Measurements from ENCODE around the gene KIAA1143. TPM values are rescaled to one million over a fixed set of nuclear protein-coding genes. Genes with fewer than 3 reads are reported as not detected.

Gene KIAA1143
- total and polyA plus RNA-seq, 9 of the 15 experiments (the other 6 are each of a cell fraction or from before 2014, with no cell fraction given): 25.6 to 72.0 (median 42.2) TPM

DNA sequence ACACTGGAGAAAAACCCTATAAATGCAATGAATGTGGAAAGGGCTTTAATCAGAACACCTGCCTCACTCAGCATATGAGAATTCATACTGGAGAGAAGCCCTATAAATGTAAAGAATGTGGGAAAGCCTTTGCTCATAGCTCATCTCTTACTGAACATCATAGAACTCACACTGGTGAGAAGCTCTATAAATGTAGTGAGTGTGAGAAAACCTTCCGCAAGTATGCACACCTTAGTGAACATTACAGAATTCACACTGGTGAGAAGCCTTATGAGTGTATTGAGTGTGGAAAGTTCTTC is 39.4 kb downstream of the KIAA1143 start:
- H3K27me3 ChIP-seq (ENCODE audit: control insufficient read depth in 2 of 2, insufficient read depth in 2 of 2, low read length in 2 of 2): no peaks in the 10 kb centered on the region
- H2AFZ ChIP-seq (ENCODE audit: low read depth, low read length): no peak overlapping the region
- no peaks in the 10 kb centered on the region for H3K4me1 ChIP-seq (replicated peaks in 1 of 2; ENCODE audit: control insufficient read depth in 2 of 2, insufficient read depth in 2 of 2, low read length in 2 of 2)
- intact Hi-C loops (cut with micrococcal nuclease) (no loop called here), in situ Hi-C loops (cut with MboI) (no loop called here)
- H3K9me1 ChIP-seq (ENCODE audit: control insufficient read depth, insufficient read depth, low read length): no peaks in the 10 kb centered on the region
- TF ChIP-seq ZFP30 (CRISPR knock-in tag; IDR thresholded peaks at IDR 0.05; ENCODE audit: borderline replicate concordance) (no peak), U2AF2 (optimal IDR thresholded peaks at IDR 0.05; ENCODE audit: low read depth, low read length) (no peak), FIP1L1 (IDR thresholded peaks at IDR 0.05; ENCODE audit: low read depth, low read length, poor library complexity, severe bottlenecking) (no peak), ZNF75A (CRISPR knock-in tag; IDR thresholded peaks at IDR 0.05) (peak; percentile 58; the same call in 1 of the 2 replicates), RAD51 (IDR thresholded peaks at IDR 0.05; ENCODE audit: borderline replicate concordance, low read depth) (no peak), KDM5B (IDR thresholded peaks at IDR 0.05; ENCODE audit: insufficient replicate concordance, low read depth, low read length) (no peak)
- no peak overlapping the region for H3K4me2 ChIP-seq (ENCODE audit: insufficient read depth, low read length)
- WGBS (ENCODE audit: insufficient coverage, low coverage, missing lambda C conversion rate): 47% methylated on average over 1 of the region's 1 CpG
- FAIRE-seq (no peak), DNase-seq (ENCODE audit: extremely low read depth in 1 of 4, low spot score in 3 of 4) (no peak), ATAC-seq (no peak)
- no peaks in the 10 kb centered on the region for H4K20me1 ChIP-seq (replicated peaks; ENCODE audit: control insufficient read depth, insufficient read depth, low read length)
- ChIA-PET POLR2A (no interaction called here), CTCF (ENCODE audit: low intra/inter-chr PET ratio) (no interaction called here)
- H3K36me3 ChIP-seq (ENCODE audit: control insufficient read depth, insufficient read depth, low read length): no peaks in the 10 kb centered on the region; the same call in 2 of the 3 replicates
- no peak overlapping the region for H3K9ac ChIP-seq (ENCODE audit: insufficient read depth in 1 of 2, low read depth in 2 of 2, low read length in 2 of 2)
- no peaks in the 10 kb centered on the region for H3K79me2 ChIP-seq (ENCODE audit: control insufficient read depth, insufficient read depth, low read length)
- no peak overlapping the region for H3K4me3 ChIP-seq
- BruUV-seq (replicated peaks): no TSS peak
- no peak overlapping the region for H3K27ac ChIP-seq (ENCODE audit: extremely low read depth, low read depth, low read length)
- peaks cover 21% of the 10 kb centered on the region for H3K9me3 ChIP-seq (replicated peaks; ENCODE audit: control insufficient read depth, insufficient read depth, low read depth, low read length)

Data from K562 (cell line).